Right lobe of liver (tissue), 6 donors: Measurements from ENCODE around the gene INPP5J. TPM values are rescaled to one million over a fixed set of nuclear protein-coding genes. Genes with fewer than 3 reads are reported as not detected.

Experiments
- ATAC-seq, 4 donors: fragments of 200-7000 bp; cut with Tn5 transposase; one replicate each; pipeline ENCODE4 v1.9.1; 2020; ENCODE audit warnings: mild to moderate bottlenecking in 4 of 4, moderate library complexity in 4 of 4
- DNase-seq, 3 donors: peaks; one replicate each; pipeline ENCODE4 v3.0.0-alpha.2; 2020
- H3K27ac ChIP-seq, 3 donors: fragments of 200-600 bp; one replicate each; pipeline ENCODE4 v1.8.0; 2022
- H3K27me3 ChIP-seq, 2 donors: fragments of 200-600 bp; one replicate each; pipeline ENCODE4 v1.8.0; 2022
- H3K36me3 ChIP-seq, 4 donors: fragments of 200-600 bp; sonication (generic) in 1 of 4; one replicate each; pipeline versions ENCODE4 v1.5.1 to v1.8.0; 2017 to 2022; ENCODE audit warnings: control low read depth in 1 of 4
- H3K4me1 ChIP-seq, 4 donors: fragments of 200-600 bp; sonication (generic) in 1 of 4; one replicate each; pipeline versions ENCODE4 v1.5.1 to v1.8.0; 2017 to 2022; ENCODE audit warnings: control low read depth in 1 of 4
- H3K4me3 ChIP-seq, 3 donors: fragments of 200-600 bp; one replicate each; pipeline ENCODE4 v1.8.0; 2022
- H3K9me3 ChIP-seq, 4 donors: fragments of 200-600 bp; sonication (generic) in 1 of 4; one replicate each; pipeline versions ENCODE4 v1.5.1 to v1.8.0; 2017 to 2022; ENCODE audit warnings: control low read depth in 1 of 4
- POLR2A ChIP-seq: fragments of 450-650 bp; IDR thresholded peaks from one replicate; pipeline ENCODE4 v1.6.1; 2017; ENCODE audit warnings: antibody characterized with exemption, mild to moderate bottlenecking
- WGBS: methylation state at CpG from one replicate; pipeline ENCODE4 v1.1.6; 2018; ENCODE audit warnings: low coverage, low lambda C conversion rate; ENCODE audit not compliant: insufficient coverage; ENCODE audit errors: missing lambda C conversion rate; 5-methylcytosine and 5-hydroxymethylcytosine counted together
- intact Hi-C, 2 donors: fragments of 100-400 bp; cut with DNase I; formaldehyde crosslinking; loops; one replicate each; pipeline versions ENCODE4 v1.11.2 to v1.14.1; 2022
- total RNA-seq, 6 experiments: library from RNA; depleted of rRNA in 2 of 6; stranded (reverse); fragments of >200 nt in 2 of 6; fragmentation: NEBNext Ultra II Directional in 3 of 6; extraction: Animal tissue kit (Norgen Biotek cat#: 25700) in 3 of 6; gene quantifications; one replicate each; pipeline versions ENCODE4 v1.1.0 to v1.2.4, GENCODE V29; 2016 to 2023
- TF ChIP-seq, protein P1 (sequence below), 4 donors: fragments of 200-600 bp in 3 of 4; fragments of 450-650 bp in 1 of 4; IDR thresholded peaks; one replicate each; pipeline versions ENCODE4 v1.5.1 to v1.8.0; 2016 to 2022; ENCODE audit warnings: antibody characterized with exemption in 4 of 4, mild to moderate bottlenecking in 2 of 4
- donor health status: DM: no; HTN: yes; CAD: no.
- donor health status: DM: no; HTN: no; CAD: no.
- donor health status: DM: no; HTN: no; CAD: no.
- donor health status: DM: no; HTN: yes; CAD: no.
- donor health status: DM: no; HTN: yes; CAD: no.

Gene INPP5J
- total RNA-seq, 6 experiments from 2014 or later: 0.12 to 0.49 (median 0.26) TPM; not detected in 2

DNA sequence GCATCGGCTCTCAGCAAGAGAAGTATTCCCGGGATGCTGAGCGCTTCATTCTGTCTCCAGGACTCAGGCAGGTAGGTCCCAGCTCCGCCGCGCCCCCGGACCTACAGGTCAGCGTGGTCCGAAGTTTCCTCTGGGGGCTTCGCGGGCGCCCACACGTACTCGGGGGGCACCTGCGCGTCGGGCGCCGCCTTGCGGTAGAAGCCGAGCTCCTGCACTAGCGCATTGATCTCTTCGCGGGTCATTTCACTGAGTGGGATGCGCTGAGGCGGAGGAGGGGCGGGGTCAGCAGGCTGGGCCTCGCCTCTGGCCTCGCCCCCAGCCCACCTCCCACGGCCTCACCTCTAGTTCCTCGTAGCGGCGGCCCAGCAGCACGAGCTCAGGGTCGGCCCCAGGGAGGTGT is 17.9 kb upstream of the INPP5J start:
- peak in 1 of 3 donors; percentile 47 for DNase-seq
- Histone ChIP-seq H3K27ac (no peak overlapping the region), H3K4me1 (peaks cover 0 to 7% (median 0%) of the 10 kb centered on the region in 4 donors), H3K4me3 (no peak overlapping the region), H3K36me3 (no peaks in the 10 kb centered on the region), H3K27me3 (no peaks in the 10 kb centered on the region), H3K9me3 (no peaks in the 10 kb centered on the region)
- intact Hi-C loops: no loop called here
- ATAC-seq: no peak
- TF ChIP-seq, protein P1, sequence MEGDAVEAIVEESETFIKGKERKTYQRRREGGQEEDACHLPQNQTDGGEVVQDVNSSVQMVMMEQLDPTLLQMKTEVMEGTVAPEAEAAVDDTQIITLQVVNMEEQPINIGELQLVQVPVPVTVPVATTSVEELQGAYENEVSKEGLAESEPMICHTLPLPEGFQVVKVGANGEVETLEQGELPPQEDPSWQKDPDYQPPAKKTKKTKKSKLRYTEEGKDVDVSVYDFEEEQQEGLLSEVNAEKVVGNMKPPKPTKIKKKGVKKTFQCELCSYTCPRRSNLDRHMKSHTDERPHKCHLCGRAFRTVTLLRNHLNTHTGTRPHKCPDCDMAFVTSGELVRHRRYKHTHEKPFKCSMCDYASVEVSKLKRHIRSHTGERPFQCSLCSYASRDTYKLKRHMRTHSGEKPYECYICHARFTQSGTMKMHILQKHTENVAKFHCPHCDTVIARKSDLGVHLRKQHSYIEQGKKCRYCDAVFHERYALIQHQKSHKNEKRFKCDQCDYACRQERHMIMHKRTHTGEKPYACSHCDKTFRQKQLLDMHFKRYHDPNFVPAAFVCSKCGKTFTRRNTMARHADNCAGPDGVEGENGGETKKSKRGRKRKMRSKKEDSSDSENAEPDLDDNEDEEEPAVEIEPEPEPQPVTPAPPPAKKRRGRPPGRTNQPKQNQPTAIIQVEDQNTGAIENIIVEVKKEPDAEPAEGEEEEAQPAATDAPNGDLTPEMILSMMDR (IDR thresholded peaks at IDR 0.05): peak in 3 of 4 donors; percentile 16 to 19 (median 18)
- no peak for TF ChIP-seq POLR2A
- WGBS: no CpG with 5 or more reads among the region's 35 CpGs

DNA sequence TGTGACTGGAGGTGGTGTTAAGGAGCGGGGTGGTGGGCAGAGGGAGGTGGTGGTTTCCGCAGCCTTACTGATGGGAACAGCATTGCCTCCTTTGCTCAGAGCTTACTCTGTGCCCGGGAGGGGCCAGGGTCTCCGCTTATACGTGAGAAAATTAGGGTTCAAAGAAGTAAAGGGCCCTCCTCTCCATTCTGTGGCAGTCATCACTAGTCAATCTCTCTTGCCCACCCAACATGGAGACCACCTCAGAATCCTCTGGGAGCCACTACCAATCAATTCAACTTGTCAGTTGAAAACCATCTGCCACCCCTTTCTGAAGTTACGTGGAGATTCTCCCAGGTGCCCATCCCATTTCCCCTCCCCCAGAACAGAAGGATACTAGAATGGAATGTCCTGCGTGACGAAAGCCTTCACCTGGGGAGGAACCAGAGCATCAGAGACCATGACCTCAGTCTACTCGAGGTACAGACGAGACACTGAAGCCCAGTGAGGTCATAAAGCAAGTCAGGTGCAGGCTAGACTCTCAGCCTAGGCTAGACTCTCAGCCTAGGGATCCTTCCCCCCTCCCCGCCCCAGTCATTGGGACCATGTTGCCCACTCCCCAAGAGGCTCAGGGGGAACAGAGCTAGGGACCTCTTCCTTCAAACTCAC is 17.4 kb upstream of the INPP5J start:
- WGBS: 24% methylated on average over 2 of the region's 11 CpGs
- Histone ChIP-seq H3K27me3 (no peaks in the 10 kb centered on the region), H3K9me3 (no peaks in the 10 kb centered on the region), H3K4me3 (no peak overlapping the region), H3K27ac (no peak overlapping the region), H3K4me1 (peaks cover 0 to 7% (median 0%) of the 10 kb centered on the region in 4 donors), H3K36me3 (no peaks in the 10 kb centered on the region)
- no peak for DNase-seq
- intact Hi-C loops: no loop called here
- TF ChIP-seq, protein P1 (IDR thresholded peaks at IDR 0.05): no peak
- no peak for TF ChIP-seq POLR2A
- no peak for ATAC-seq

DNA sequence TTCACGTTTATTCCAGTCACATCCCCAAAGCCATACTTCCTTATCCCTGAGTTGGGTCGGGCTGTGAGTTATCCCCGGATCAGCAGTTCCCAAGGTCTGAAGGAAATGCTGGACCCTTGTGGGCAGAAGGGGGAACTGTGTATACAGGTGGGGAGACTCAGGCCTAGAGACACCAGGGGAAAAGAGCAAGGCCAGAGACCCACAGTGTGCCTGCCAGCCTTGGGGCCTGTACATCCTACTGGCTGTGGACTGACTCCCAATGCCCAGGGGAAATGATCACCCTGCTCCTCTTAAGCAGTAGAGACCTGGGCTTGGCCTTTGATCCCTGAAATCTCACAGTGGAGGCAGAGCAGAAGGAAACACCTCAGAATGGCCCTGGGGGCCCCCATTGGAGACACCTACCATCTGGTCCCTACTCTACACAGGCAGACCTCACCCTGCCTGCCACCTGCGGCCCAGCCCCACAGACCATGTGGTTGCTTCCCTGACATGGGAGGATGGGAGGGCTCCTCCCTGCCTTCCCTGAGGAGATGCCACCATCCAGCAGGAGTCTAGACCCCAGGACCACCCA is 16.7 kb upstream of the INPP5J start:
- DNase-seq (no peak), ATAC-seq (no peak)
- Histone ChIP-seq H3K27me3 (no peaks in the 10 kb centered on the region), H3K36me3 (no peaks in the 10 kb centered on the region), H3K9me3 (no peaks in the 10 kb centered on the region), H3K4me3 (peak overlapping the region in 2 of 3 donors; percentile 35 to 54), H3K27ac (peak overlapping the region in 2 of 3 donors; percentile 64 to 87), H3K4me1 (peaks cover 0 to 7% (median 0%) of the 10 kb centered on the region in 4 donors)
- 44% methylated on average over 3 of the region's 4 CpGs for WGBS
- TF ChIP-seq, protein P1 (IDR thresholded peaks at IDR 0.05): no peak
- TF ChIP-seq POLR2A: no peak
- intact Hi-C loops: no loop called here

DNA sequence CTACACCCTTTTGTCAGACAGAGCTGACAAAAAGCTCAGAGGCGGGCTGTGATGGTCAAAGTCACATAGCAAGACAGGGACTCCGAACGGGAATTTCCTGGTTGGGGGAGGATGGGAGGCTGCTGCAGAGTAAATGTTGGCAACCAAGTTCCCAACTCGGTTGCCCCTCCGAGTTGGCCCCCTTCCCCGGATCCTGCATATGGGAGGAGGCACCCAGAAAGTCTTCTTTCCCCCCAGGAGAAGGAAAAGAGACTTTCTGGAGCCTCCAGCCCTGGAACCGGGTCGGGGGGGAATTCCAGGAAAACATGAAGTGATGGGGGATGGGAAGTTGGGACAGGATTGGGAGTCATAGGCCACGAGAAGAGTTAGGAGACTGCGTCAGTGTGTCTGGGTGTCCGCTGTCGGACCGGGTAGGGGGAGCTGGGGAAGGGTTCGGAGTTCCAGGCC is 16.0 kb upstream of the INPP5J start:
- 71% methylated on average over 11 of the region's 14 CpGs for WGBS
- TF ChIP-seq, protein P1 (IDR thresholded peaks at IDR 0.05): no peak
- TF ChIP-seq POLR2A: no peak
- Histone ChIP-seq H3K4me3 (peak overlapping the region; percentile 35 to 54 (median 47)), H3K9me3 (no peaks in the 10 kb centered on the region), H3K27me3 (no peaks in the 10 kb centered on the region), H3K36me3 (no peaks in the 10 kb centered on the region), H3K27ac (peak overlapping the region; percentile 64 to 87 (median 69)), H3K4me1 (peaks cover 0 to 7% (median 0%) of the 10 kb centered on the region in 4 donors)
- peak; percentile 3 to 9 (median 4) for ATAC-seq
- peak in 1 of 3 donors; percentile 51 for DNase-seq
- intact Hi-C loops: no loop called here
